Activated T-helper 1 cell treated with anti-CD3 and anti-CD28 coated beads, Interleukin-2, amount 50 U/mL, for 16 hours (primary cell): ENCODE results near the gene GJD4.

Source experiments
- DNase-seq, 2 donors: peaks; one replicate each; pipeline ENCODE4 v3.0.0-alpha.2; 2020; ENCODE audit warnings: low read depth in 1 of 2, low spot score in 1 of 2

Gene GJD4

DNA sequence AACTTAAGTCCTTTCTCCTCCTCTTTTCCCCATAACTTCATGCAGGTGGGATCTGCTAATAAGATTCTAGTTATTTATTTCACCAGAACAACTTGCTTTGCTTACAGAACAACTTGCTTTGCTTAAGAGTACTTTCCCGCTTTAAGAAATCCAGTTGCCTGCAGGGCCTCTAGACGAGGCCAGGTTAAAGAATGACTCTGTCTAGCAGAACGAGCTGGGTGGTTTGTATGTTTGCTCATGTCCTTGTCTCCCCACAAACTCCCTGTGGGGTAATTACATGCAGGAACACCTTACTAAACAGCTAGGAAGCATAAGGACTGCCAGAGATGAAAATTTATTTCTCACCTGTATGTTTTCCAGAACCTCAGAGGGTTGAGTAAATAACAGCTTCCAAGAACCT lies 45.8 kb downstream of the GJD4 start:
- no peak for DNase-seq

DNA sequence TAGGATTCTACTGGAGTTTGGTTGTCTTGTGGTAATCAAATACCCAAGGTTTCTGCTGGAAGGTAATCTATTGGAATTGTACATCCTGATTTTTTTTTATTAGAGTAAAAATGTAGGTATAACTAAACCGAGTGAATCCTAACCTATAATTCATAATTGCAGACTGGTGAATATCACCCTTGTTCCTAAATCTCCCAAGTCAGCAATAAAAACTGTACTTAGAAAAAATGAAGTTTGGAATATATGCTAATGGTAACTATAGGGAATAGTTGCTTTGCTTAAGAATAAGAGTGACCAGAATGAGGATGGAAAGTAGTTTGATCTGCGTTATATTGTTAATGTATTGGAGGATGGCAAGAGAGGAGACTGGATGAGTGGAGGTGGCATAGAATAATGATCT lies 47.7 kb downstream of the GJD4 start:
- no peak for DNase-seq

DNA sequence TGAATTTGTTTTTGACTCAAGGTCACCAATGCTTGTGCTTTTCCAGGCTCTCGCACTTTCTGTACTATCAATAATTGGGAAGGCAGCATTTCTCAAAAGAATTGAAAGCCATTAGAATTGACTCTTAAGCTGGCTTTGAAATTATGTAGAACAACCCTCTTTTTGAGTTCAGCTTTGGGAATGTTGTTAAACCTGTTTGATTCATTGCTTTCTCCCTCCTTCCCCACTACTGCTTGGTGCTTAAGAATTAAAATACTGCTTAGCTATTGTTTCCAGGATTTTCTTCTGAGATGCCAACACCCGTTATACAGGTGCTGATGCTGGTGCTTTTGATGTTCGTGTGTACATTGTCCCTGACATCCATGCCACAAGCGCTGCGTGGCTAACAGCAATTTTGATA lies 52.5 kb downstream of the GJD4 start:
- no peak for DNase-seq
